Ovary (tissue), 3 donors: ENCODE data around the gene ARHGAP4.

ENCODE experiments used
- EP300 ChIP-seq: sonication (generic); formaldehyde crosslinking; IDR thresholded peaks from one replicate; pipeline ENCODE4 v1.6.1; 2017; ENCODE audit warnings: antibody characterized with exemption
- POLR2A ChIP-seq: fragments of 450-650 bp; IDR thresholded peaks from one replicate; pipeline ENCODE4 v1.6.1; 2017; ENCODE audit warnings: antibody characterized with exemption, mild to moderate bottlenecking, moderate library complexity
- TF ChIP-seq, protein P1 (sequence below), 3 donors: fragments of 450-650 bp in 2 of 3; fragments of 200-600 bp in 1 of 3; IDR thresholded peaks; one replicate each; pipeline versions ENCODE4 v1.5.1 to v1.8.0; 2016 to 2022; ENCODE audit warnings: antibody characterized with exemption in 3 of 3, mild to moderate bottlenecking in 1 of 3
- donor health status: DM: no; HTN: no; CAD: no.

DNA sequence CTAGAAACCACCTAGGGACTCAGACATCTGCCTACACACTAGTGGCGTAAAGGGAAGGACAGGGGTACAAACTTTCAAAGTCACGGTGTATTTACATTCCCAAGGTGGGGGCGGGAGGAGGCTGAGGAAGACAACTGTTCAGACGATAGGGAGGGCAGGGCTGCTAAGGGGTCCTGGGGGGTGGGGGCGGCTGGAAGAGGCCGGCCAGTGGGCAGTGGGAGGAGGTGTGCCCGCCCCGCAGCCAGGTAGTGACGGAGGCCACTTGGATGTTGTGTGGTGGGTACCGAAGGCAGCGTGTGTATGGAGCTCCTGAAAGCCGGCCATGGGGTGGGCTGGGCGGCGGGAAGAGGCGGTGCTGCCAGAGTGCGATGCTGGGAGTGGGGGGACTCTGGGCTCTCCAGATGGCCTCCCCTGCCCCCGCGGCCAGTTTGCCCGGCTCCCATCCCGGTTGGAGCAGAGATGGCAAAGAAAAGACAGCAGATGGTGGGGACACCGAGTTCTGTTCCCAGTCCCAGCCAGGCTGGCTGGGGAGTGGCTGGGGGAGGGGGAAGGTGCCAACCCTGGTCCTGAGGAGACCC, 64.2 kb downstream of the ARHGAP4 start:
- TF ChIP-seq, protein P1, sequence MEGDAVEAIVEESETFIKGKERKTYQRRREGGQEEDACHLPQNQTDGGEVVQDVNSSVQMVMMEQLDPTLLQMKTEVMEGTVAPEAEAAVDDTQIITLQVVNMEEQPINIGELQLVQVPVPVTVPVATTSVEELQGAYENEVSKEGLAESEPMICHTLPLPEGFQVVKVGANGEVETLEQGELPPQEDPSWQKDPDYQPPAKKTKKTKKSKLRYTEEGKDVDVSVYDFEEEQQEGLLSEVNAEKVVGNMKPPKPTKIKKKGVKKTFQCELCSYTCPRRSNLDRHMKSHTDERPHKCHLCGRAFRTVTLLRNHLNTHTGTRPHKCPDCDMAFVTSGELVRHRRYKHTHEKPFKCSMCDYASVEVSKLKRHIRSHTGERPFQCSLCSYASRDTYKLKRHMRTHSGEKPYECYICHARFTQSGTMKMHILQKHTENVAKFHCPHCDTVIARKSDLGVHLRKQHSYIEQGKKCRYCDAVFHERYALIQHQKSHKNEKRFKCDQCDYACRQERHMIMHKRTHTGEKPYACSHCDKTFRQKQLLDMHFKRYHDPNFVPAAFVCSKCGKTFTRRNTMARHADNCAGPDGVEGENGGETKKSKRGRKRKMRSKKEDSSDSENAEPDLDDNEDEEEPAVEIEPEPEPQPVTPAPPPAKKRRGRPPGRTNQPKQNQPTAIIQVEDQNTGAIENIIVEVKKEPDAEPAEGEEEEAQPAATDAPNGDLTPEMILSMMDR (IDR thresholded peaks at IDR 0.05), result no peak
- no peak for TF ChIP-seq POLR2A
- TF ChIP-seq EP300, result no peak
